H1 (cell line): Measurements from ENCODE around the gene SLC25A52.

Experiments
- CBX5 ChIP-seq: fragments of 300-800, 300-1000 bp; sonication (generic); IDR thresholded peaks from 2 replicates; pipeline ENCODE4 v1.7.1; 2016; ENCODE audit warnings: antibody characterized with exemption, low read length, low read depth
- CTCF ChIP-seq, 3 experiments: IDR thresholded peaks; 1 replicate in 2 of 3; 2 replicates in 1 of 3; pipeline versions ENCODE4 v1.5.1 to v1.6.1; 2011; ENCODE audit warnings: low read length in 3 of 3, mild to moderate bottlenecking in 3 of 3, inconsistent platforms in 2 of 3, low read depth in 1 of 3, moderate library complexity in 1 of 3; ENCODE audit not compliant: insufficient read depth in 1 of 3; ENCODE audit errors: control extremely low read depth in 1 of 3
- EZH2 ChIP-seq: fragments of 200-600 bp; sonication (generic); IDR thresholded peaks from 2 replicates; pipeline ENCODE4 v1.7.1; 2012; ENCODE audit warnings: low read depth, mild to moderate bottlenecking, moderate library complexity, low read length, inconsistent platforms; ENCODE audit not compliant: severe bottlenecking
- GTF2F1 ChIP-seq: IDR thresholded peaks from 2 replicates; pipeline ENCODE4 v1.6.1; 2012; ENCODE audit warnings: low read depth, low read length, improper control_type of control experiment, borderline replicate concordance
- MAX ChIP-seq: IDR thresholded peaks from 2 replicates; pipeline ENCODE4 v1.6.1; 2012; ENCODE audit warnings: inconsistent platforms
- NRF1 ChIP-seq: IDR thresholded peaks from 2 replicates; pipeline ENCODE4 v1.6.1; 2011; ENCODE audit warnings: mild to moderate bottlenecking, low read depth, low read length, improper control_type of control experiment
- POLR2A ChIP-seq, 2 experiments: IDR thresholded peaks; 1 replicate in 1 of 2; 2 replicates in 1 of 2; pipeline ENCODE4 v1.6.1; 2011; ENCODE audit warnings: low read depth in 2 of 2, low read length in 2 of 2, mild to moderate bottlenecking in 2 of 2; ENCODE audit errors: control extremely low read depth in 1 of 2
- POLR2AphosphoS5 ChIP-seq: IDR thresholded peaks from 2 replicates; pipeline ENCODE4 v1.6.1; 2011; ENCODE audit warnings: low read depth, low read length
- TAF1 ChIP-seq: IDR thresholded peaks from 2 replicates; pipeline ENCODE4 v1.6.1; 2011; ENCODE audit warnings: mild to moderate bottlenecking, low read depth, low read length
- TCF12 ChIP-seq: IDR thresholded peaks from 2 replicates; pipeline ENCODE4 v1.6.1; 2011; ENCODE audit warnings: low read depth, mild to moderate bottlenecking, low read length
- USF2 ChIP-seq: IDR thresholded peaks from 2 replicates; pipeline ENCODE4 v1.6.1; 2011; ENCODE audit warnings: low read length, improper control_type of control experiment

GRCh38 chr18:31783059-31783458, 22.4 kb upstream of the SLC25A52 start:
- TF ChIP-seq EZH2 (no peak), TCF12 (no peak), CBX5 (no peak), TAF1 (no peak), POLR2AphosphoS5 (no peak), POLR2A (IDR thresholded peaks at IDR 0.05; ENCODE audit: control extremely low read depth in 1 of 2, low read depth in 2 of 2, low read length in 2 of 2) (no peak), CTCF (IDR thresholded peaks at IDR 0.05; ENCODE audit: control extremely low read depth in 1 of 3, insufficient read depth in 1 of 3, low read depth in 1 of 3, low read length in 3 of 3) (no peak), MAX (no peak), USF2 (no peak), NRF1 (no peak), GTF2F1 (no peak)
